ENCODE data around the gene TCF4.

GRCh38 chr18:55499526-55499925, 88.5 kb downstream of the TCF4 start:
- no peak for TF ChIP-seq POLR2AphosphoS5 (IDR thresholded peaks at IDR 0.05; ENCODE audit: insufficient read depth, low read depth, low read length)
- no peak for TF ChIP-seq CTCF (IDR thresholded peaks at IDR 0.05; ENCODE audit: extremely low read depth in 1 of 2, insufficient read depth in 1 of 2, low read depth in 1 of 2, low read length in 2 of 2)
- no peak for TF ChIP-seq FOS (IDR thresholded peaks at IDR 0.05; ENCODE audit: borderline replicate concordance, insufficient read depth, low read length)
- TF ChIP-seq EZH2 (IDR thresholded peaks at IDR 0.05; ENCODE audit: borderline replicate concordance, low read depth, low read length, severe bottlenecking), result no peak
